Stimulated activated CD4-positive, alpha-beta T cell treated with anti-CD3 and anti-CD28 coated beads, TNF-alpha, amount 100 ng/mL, for 48 hours (primary cell): ENCODE data around the gene CALY.

ENCODE experiments used
- DNase-seq, 3 donors: peaks; one replicate each; pipeline ENCODE4 v3.0.0-alpha.2; 2020; ENCODE audit warnings: low read depth in 3 of 3

CALY gene

DNA sequence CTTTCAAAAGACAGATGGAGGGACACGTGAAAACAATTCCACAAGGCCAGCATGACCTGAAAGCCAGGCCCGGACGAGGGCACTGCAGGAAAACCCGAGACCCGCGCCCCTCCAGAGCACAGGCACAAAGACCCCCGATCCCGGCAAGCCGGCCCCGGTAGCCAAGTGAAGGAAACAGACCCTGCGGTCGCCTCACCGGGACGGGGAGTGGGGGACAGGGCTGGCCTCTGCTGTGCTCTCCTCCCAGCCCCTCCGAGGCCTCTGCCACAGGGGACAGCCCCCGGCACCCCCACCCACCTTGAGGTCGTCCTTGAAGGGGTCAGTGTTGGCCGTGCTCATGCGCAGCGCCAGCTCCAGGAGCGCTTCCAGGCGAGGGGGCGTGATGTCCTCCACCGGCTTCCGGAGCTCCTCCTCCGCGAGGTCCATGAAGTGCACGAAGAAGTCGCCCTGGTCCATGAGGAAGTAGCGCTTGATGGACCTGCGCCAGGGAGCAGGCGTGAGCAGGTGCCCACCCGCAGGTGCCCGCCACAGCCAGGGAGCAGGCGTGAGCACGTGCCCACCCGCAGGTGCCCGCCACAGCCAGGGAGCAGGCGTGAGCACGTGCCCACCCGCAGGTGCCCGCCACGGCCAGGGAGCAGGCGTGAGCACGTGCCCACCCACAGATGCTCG, 48.7 kb downstream of the CALY start:
- no peak for DNase-seq

DNA sequence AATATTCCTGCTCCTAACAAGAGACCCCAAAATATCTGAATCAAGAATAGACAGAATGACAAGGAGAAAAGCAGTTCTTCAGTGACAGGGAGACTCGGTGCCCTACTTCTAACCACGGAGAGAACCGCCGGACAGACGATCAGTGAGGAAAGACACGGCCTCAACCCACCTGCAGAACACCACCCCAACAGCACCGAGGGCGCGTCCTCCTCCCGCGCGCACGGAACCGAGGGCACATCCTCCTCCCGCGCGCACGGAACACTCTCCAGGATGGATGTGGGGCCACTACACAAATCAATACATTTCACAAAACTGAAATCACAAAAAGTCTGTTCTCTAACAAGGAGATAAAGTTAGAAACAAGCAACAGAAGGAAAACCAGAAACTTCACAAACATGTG, 50.3 kb downstream of the CALY start:
- no peak for DNase-seq

- DNase-seq: no peak
Observed at GRCh38 chr10:133285217-133285616, 51.5 kb downstream of the CALY start.

- DNase-seq: no peak
Observed at GRCh38 chr10:133283931-133284330, 52.8 kb downstream of the CALY start.

- no peak for DNase-seq
Observed at GRCh38 chr10:133282846-133283390, 53.8 kb downstream of the CALY start.

DNA sequence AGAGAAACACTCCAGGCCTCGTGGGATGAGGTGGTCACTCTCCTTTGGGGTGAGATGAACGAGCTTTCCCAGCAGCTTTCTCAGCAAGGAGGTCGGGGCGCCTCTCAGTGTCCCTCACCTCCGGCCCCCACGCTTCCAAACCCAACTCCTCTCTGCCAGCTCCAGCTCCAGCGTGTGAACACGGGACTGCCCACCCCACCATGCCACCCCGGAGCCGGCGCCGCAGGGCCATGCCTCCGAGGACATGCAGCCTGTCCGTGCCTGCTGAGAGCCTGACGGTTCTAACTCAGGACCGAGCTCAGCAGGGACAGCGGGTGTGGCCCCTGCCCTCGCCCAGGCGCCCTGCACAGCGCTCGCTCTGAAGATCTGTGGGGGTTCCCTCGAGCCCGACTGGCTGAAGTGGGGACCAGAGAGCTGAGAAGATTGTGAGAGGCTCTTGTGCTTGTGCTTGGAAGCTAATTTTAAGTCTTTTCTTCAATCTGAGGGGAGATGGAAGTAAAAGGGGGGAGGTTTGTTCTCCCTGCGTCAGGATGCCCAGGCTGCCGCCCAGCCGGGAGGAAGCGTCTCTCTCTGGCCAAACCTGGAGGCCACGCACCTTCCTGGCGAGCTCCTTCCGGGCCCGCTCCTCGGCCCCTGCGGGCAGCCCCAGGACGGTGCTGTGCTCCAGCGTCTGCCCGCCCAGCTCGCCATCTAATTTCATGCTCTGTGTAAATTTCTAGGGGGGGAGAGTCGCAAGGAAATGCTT, 54.9 kb downstream of the CALY start:
- DNase-seq: no peak

GRCh38 chr10:133281084-133281483, 55.6 kb downstream of the CALY start:
- no peak for DNase-seq

GRCh38 chr10:133280391-133281059, 56.2 kb downstream of the CALY start:
- no peak for DNase-seq

DNA sequence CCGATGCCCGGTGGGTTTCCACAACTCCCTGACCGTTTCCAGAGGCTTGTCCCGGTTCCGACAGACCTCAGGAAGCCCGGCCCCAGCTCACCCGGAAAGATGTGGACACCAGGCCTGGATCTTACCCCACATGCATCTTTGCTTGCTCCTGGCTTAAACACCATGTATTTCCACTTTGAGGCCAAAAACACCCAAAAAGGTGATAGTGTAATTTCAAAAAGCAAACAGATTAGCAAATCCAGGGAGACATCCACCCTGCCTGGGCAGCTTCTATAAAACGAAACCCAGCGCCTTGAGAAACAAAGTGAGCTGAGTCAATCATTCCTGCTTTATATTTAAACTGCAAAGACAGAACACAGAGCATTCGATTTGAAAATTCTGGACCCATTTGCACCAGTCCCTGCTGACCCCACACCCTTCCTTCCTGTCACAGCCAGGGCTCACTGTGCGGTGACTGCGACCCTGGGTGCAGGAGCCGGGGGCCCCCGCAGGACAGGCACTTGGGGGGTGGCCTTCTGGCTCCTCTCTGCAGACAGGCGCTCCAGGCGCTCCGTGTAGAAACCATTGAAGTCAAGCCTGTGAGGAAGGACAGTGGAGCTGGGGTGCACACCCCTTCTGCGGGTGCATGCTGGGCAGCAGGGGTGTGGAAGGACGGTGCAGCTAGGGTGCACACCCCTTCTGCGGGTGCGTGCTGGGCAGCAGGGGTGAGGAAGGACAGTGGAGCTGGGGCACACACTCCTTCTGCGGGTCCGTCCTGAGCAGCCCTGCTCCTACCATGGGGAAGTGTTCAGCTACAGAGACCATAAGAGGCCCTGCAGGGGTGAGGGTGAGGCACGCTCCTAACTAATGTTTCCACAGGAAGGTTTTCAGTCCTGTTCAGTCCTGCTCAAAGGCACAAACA, 57.1 kb downstream of the CALY start:
- no peak for DNase-seq

DNA sequence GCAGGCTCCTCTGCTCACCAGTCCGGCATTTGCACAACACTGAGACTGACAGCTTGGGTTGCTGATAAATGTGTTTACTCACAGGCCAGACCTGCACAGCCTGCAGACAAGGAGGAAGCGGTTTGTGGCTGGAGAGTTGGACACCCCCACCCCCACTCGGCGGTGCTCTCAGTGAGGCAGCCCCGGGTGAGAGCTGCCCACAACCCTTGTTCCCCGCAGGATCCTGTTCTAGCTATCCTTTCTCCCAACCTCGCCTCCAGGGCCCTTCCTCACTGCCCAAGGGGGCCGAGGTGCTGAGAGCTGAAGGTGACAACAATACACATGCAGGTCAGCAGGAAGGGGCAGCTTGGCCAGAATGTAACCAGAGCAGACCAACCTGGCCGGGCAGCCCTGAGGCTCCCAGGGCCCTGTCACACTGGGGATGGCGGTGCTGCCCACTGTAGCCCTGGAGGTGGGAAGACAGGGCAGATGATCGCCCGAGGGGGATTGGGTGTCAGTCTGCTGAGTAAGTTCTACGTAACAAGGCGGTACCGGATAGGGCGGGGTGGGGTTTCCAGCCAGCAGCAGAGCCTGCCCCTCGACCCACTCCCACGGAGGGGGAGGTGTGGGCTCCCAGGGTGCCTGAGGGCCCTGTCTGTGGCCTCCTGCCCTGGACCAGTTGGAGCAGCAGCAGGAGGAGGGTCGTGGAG, 58.0 kb downstream of the CALY start:
- peak in 1 of 3 donors; percentile 23 for DNase-seq

DNA sequence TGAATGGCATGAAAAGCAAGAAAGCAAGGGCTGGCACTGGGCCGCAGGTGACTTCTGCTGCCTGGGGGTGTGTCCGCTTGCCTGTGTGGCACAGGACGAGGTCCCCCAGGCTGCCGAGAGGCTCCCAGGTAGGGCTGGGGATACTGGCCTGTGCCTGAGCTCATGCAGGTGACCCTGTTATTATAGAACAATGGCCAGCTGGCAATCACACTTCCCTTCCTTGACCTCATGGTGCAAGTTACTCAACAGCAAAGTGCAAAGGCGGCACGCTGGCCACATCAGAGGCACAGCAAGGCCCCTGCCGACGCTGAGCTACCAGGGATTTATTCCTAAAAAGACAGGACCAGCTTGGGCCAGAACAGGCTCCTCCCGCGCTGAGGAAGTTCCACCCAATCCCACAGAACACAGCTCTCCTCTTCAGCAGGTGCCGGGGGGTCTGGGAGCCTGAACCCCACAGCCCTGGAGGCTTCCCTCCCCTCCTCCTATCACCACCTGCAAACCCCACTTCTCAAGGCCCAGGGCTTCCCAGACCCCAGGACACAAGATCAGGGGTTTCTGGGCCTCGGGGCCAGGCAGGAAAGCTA, 58.6 kb downstream of the CALY start:
- DNase-seq: no peak

DNA sequence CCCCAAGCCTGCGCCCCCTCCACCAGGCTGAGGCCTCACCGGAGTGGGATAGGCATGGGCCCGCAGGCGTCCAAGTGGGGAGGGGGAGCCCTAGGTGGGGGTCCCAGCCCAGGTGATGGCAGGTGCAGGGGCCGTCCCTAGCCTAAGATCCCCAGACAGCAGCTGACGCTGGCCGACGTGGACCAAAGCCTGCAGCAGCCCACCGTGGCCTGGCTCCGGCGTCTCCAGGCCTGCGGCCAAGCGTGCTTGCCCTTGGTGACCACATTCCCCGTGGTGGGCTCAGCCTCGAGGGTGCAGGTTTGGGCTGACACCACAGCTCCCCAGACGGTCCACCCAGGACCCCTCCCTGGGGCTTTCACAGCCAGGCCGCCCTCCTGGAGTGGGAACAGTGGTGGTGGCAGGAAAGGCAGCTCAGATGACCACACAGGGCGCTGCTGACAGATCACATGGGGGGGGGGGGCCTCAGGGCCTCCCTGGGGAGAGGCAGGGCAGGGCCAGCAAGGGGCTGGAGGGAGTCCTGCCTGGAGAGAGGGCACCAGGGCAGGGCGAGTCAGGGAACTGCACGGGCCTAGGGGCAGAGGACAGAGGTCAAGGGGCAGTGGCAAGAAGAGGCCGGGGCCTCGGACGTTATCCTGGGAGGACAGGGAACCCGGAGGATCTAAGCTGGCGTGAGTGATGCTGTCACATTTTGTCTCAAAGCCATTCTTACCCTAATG, 59.3 kb downstream of the CALY start:
- no peak for DNase-seq

- DNase-seq: peak; percentile 46 to 74 (median 47)
Observed at GRCh38 chr10:133276435-133277201, 60.1 kb downstream of the CALY start, which contains the start of gene ADAM8. Gene ADAM8 (minus strand): TSS chr10:133276868. CDS start chr10:133276817, 51 bp downstream.

DNA sequence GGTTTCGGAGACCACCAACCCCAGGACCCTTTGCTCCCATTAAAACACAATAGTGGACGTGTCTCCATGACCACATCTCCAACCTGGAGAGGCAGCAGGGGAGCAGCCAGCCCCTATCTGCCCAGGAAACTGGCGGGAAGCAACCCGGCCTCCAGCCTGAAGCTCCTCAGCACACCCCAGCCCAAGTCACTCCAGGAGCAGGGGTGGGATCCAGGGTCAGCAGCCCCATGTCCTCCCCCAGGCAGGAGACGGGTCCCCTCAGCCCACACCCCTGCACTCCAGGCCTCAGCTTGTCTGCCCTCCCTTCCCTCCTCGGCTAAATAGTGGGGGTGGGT, 60.6 kb downstream of the CALY start:
- peak in 1 of 3 donors; percentile 17 for DNase-seq

GRCh38 chr10:133275684-133276092, 61.0 kb downstream of the CALY start:
- DNase-seq: peak in 1 of 3 donors; percentile 27

DNA sequence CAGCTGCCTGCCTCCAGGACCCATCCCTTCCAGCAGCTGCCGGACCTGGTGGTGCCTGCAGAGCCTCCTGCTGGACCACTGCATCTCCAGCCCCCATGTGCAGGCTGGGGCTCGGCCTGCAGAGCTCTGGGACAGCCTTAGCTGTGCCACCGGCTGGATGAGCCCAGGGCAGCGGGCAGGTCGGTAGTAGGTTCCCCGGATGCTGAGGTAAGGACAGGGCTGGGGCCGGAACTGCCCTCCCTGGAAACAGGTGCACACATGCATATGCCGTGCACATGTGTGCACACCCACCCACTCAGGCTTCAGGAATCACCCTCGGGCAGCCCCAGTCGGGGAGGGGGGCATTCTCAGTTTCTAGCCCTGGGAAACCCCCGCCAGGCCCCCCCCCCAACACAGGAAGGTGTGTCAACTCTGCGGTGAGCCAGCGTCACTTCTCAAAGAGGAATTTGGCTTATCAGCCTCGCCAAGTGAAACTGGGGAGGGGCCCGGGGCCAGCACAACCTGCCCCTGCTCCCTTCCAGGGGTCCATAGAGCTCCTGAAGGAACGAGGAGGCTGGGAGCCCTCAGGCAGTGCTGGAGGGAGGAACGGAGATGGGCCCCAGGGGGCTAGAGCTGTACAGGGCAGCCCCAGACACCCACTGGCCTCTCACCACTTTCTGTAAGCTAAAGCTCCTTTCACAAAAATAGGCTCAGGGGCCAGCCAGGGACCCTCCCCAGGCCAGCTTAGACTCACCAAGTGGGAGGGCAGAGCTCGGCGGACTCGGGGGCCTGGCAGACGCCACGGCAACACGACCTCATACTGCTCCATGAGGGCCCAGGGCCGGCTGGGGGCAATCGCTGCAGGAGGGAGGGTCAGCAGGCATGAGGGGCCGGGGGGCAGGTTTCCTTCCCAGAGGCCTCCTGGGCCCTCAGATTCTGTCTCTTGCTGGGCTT, 61.7 kb downstream of the CALY start:
- DNase-seq: peak; percentile 66 to 78 (median 75)
